Uterus (tissue), 4 donors: ENCODE results near the gene ADORA2A. TPM values are rescaled to one million over a fixed set of nuclear protein-coding genes. Genes with fewer than 3 reads are reported as not detected.

Experiments
- DNase-seq, 2 donors: peaks; one replicate each; pipeline ENCODE4 v3.0.0-alpha.2; 2019 to 2020
- H3K27ac ChIP-seq, 2 donors: fragments of 200-600 bp; sonication (generic); 1 replicate in 1 of 2; 2 replicates in 1 of 2; pipeline ENCODE4 v1.5.1; 2016 to 2018
- H3K27me3 ChIP-seq, 2 donors: fragments of 200-600 bp; sonication (generic); one replicate each; pipeline ENCODE4 v1.5.1; 2018 to 2019; ENCODE audit warnings: control low read depth in 1 of 2
- H3K36me3 ChIP-seq, 2 donors: fragments of 200-600 bp; sonication (generic); one replicate each; pipeline ENCODE4 v1.5.1; 2019; ENCODE audit warnings: control low read depth in 1 of 2
- H3K4me1 ChIP-seq, 2 donors: fragments of 200-600 bp; sonication (generic); one replicate each; pipeline ENCODE4 v1.5.1; 2018 to 2019; ENCODE audit warnings: control low read depth in 1 of 2
- H3K4me3 ChIP-seq, 2 donors: fragments of 200-600 bp; sonication (generic); 1 replicate in 1 of 2; 2 replicates in 1 of 2; pipeline ENCODE4 v1.5.1; 2018 to 2019; ENCODE audit warnings: mild to moderate bottlenecking in 1 of 2
- H3K9me3 ChIP-seq, 2 donors: fragments of 200-600 bp; sonication (generic); one replicate each; pipeline ENCODE4 v1.5.1; 2019; ENCODE audit warnings: control low read depth in 1 of 2
- POLR2A ChIP-seq, 2 donors: fragments of 450-650 bp; IDR thresholded peaks; one replicate each; pipeline ENCODE4 v1.6.1; 2016; ENCODE audit warnings: antibody characterized with exemption in 2 of 2, mild to moderate bottlenecking in 1 of 2, moderate library complexity in 1 of 2
- intact Hi-C: fragments of 100-400 bp; cut with DNase I; formaldehyde crosslinking; loops from one replicate; pipeline ENCODE4 v1.15.1; 2023; ENCODE audit warnings: low total_unique reads
- total RNA-seq, 4 donors: library from RNA; depleted of rRNA in 3 of 4; stranded (reverse); fragments of >200 nt in 3 of 4; gene quantifications; one replicate each; pipeline versions ENCODE4 v1.1.0 to v1.2.4, GENCODE V29; 2014 to 2023
- TF ChIP-seq, protein P1 (sequence below), 4 experiments: fragments of 200-600 bp in 2 of 4; fragments of 450-650 bp in 2 of 4; sonication (generic) in 2 of 4; IDR thresholded peaks; one replicate each; pipeline ENCODE4 v1.5.1; 2016 to 2019; ENCODE audit warnings: antibody characterized with exemption in 4 of 4, mild to moderate bottlenecking in 2 of 4, moderate library complexity in 1 of 4
- donor health status: DM: yes; HTN: yes; CAD: no.

The ADORA2A gene
- total RNA-seq, 4 donors from 2014 or later = 3.3 to 9.9 (median 8.9) TPM; not detected in 1

DNA sequence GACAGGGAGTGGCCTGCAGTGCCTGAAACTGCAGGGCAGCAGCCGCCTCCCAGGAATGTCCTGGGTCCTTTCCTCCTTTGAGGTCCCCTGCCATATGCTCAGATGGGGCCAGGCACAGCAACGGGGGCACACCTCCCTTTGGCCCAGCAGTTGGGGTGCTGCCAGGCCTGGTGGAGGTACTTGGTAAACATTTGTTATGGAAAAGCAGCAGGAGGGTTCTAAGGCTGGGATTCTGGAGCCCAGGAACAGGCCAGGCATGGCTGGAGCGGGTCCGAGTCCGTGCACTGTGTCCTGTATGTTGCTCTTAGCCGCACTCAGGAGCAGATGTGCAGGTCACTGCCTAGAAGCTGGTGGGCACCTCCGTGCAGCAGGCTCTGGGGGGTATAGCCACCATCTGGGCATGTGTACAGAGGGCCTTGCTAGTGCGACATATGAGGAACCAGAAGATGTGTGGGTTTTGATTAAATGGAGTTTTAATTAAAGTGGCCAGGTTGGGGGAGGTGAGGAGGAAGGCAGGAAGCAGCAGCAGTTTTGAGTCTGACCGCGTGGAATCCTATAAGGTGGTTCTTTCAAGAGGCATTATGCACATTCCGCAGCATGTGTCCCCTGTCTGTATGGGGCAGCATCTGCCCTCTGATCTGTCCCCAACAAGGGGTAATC, 1.5 kb downstream of the ADORA2A start:
- TF ChIP-seq, protein P1, sequence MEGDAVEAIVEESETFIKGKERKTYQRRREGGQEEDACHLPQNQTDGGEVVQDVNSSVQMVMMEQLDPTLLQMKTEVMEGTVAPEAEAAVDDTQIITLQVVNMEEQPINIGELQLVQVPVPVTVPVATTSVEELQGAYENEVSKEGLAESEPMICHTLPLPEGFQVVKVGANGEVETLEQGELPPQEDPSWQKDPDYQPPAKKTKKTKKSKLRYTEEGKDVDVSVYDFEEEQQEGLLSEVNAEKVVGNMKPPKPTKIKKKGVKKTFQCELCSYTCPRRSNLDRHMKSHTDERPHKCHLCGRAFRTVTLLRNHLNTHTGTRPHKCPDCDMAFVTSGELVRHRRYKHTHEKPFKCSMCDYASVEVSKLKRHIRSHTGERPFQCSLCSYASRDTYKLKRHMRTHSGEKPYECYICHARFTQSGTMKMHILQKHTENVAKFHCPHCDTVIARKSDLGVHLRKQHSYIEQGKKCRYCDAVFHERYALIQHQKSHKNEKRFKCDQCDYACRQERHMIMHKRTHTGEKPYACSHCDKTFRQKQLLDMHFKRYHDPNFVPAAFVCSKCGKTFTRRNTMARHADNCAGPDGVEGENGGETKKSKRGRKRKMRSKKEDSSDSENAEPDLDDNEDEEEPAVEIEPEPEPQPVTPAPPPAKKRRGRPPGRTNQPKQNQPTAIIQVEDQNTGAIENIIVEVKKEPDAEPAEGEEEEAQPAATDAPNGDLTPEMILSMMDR (IDR thresholded peaks at IDR 0.05) = no peak
- TF ChIP-seq POLR2A (IDR thresholded peaks at IDR 0.05) = no peak
- H3K27ac ChIP-seq = no peak overlapping the region
- intact Hi-C loops = no loop called here
- no peaks in the 10 kb centered on the region for H3K36me3 ChIP-seq
- H3K4me1 ChIP-seq = peaks cover 0 to 19% of the 10 kb centered on the region in 2 donors
- no peaks in the 10 kb centered on the region for H3K9me3 ChIP-seq
- H3K4me3 ChIP-seq = no peak overlapping the region
- no peak for DNase-seq
- peaks cover 0 to 5% of the 10 kb centered on the region in 2 donors for H3K27me3 ChIP-seq

DNA sequence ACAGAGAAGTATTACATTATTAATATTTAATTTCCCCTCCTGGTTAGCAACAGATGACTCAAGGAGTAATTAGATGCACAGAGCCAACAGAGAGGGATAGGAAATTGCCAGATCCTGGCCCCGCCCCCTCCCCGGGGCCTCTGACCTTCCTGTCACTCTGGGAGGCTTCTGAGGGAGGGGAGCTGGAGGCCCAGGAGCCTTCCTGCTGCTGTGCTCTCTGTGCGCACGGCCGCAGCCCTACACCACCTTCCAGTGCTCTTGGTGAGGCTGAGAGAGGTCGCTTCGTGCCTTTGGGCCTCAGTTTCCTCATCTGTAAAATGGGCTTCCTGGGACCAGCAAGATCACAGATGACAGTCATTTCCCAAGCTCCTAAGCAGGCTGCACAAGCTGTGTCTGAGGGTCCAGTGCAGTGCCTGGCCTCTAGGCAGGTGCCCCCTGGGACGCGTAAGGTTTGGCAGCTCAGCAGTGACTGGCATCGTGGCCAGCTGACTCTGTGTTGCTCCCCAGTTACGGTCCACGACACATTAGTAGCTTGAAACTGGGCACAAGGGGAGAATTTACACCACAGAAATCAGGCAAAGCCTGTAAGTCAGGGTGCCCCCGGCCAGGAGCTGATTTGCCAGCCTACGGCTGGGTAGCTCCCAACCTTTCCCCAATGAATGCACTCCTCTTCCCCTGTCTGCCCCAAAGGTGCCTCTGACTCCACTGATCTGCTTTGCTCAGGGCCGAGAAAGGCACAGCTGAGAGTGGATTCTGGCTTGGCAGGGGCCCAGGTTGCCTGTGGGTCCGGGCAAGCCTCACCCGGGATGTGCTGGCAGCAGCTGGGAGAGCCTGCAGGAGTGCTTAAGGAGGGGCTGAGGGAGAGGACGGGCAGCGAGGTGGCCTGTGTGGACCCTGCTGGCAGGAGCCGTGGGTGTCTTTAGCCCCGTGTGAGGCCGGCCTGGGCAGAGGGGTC, 2.3 kb downstream of the ADORA2A start:
- H3K36me3 ChIP-seq = no peaks in the 10 kb centered on the region
- DNase-seq = no peak
- H3K4me1 ChIP-seq = peaks cover 0 to 11% of the 10 kb centered on the region in 2 donors
- H3K9me3 ChIP-seq = no peaks in the 10 kb centered on the region
- H3K27ac ChIP-seq = no peak overlapping the region
- H3K4me3 ChIP-seq = no peak overlapping the region
- TF ChIP-seq POLR2A (IDR thresholded peaks at IDR 0.05) = no peak
- TF ChIP-seq, protein P1 (IDR thresholded peaks at IDR 0.05) = no peak
- H3K27me3 ChIP-seq = no peaks in the 10 kb centered on the region
- intact Hi-C loops = no loop called here

DNA sequence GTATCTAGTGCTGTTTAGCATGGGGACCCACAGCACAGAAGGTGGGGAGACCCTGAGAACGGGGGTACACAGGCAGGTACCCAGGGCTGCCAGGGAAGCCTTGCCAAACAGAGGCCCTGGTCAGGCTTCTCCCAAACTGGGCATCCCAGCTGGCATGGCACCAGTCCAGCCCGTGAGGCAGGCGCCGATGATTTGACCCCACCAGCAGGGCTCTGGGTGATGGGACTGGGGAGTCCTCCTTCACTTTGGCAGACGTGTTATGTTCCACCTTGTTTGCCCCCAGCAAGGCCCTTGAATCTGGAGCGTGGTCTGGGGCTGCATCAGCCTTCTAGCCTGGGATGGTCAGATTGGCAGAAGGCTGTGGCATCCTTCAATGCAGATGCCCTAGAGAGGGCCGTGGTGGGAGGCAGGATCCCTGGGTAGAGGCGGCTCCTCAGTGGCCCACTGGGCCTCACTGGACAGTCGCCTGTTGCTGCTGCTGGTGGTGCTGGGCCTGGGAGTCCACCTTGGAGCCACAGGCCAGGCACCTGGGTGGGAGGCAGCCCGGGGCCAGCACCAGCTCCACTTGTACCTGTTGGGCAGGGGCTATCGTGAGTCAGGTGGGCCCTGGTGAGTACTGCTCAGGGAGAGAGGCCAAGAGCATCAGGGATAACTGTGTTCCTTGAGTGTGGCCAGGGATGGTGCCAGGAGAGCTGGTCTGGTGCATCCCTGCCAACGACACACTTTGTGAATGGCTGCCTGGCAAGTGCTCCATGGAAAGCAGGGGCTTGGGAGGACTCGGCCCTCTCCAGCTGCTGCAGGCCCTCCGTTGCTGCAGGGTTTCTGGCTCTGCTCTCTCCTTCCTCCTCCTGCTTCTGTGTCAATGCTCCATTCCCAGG, 3.3 kb downstream of the ADORA2A start:
- no peak overlapping the region for H3K4me3 ChIP-seq
- peaks cover 0 to 11% of the 10 kb centered on the region in 2 donors for H3K4me1 ChIP-seq
- no peak overlapping the region for H3K27ac ChIP-seq
- no peaks in the 10 kb centered on the region for H3K27me3 ChIP-seq
- intact Hi-C loops = no loop called here
- no peak for TF ChIP-seq POLR2A (IDR thresholded peaks at IDR 0.05)
- TF ChIP-seq, protein P1 (IDR thresholded peaks at IDR 0.05) = no peak
- H3K9me3 ChIP-seq = no peaks in the 10 kb centered on the region
- no peak for DNase-seq
- no peaks in the 10 kb centered on the region for H3K36me3 ChIP-seq

DNA sequence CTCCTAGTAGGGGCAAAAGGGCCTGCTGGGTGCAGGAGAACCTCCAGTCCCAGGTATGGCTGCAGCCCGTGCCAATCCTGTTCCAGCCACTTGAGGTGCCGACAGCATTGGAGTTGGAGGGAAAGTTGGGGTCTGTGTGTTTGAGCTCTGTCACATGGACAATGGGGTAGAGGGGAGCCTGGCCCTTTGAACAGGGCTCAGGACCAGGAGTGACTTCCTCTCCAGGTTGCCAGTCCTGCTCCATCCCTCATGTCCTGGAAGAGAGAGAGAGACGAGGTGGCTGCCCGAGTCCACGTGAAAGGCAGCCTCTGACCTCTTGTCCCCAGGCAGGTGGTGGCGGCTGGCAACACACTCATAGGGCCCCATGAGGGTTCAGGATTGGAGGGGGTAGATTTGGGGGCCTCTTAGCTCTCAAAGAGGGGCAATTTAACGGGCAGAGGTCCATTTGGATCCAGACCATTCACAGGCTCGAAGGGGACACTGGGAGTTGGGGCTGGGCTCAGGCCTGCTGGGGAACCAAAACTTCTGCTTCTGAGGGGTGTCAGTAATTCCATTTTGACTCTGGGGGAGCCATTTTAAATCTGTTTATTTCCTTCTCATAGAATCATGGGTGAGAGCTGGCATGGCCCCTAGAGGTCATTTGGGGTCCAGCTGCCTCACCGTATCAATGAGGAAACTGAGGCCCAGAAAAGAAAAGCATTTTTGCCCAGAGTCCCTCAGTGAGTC, 4.1 kb downstream of the ADORA2A start:
- intact Hi-C loops = no loop called here

More for the DNA sequence above, 4.1 kb downstream of the ADORA2A start:
- no peak overlapping the region for H3K4me3 ChIP-seq
- peak overlapping the region; percentile 40 for H3K27ac ChIP-seq
- no peak for DNase-seq
- no peaks in the 10 kb centered on the region for H3K27me3 ChIP-seq
- H3K36me3 ChIP-seq = no peaks in the 10 kb centered on the region
- peaks cover 0 to 11% of the 10 kb centered on the region in 2 donors for H3K4me1 ChIP-seq
- no peaks in the 10 kb centered on the region for H3K9me3 ChIP-seq
- no peak for TF ChIP-seq POLR2A (IDR thresholded peaks at IDR 0.05)
- TF ChIP-seq, protein P1 (IDR thresholded peaks at IDR 0.05) = no peak
